Retina (tissue), 1 donor: ENCODE data around the gene NOXO1.
A peak's percentile ranks its signal among the peaks of the same experiment; 100 is the strongest.
"Not testable (repeated sequence)": the region's sequence is repeated elsewhere in the genome, so short reads cannot be mapped to it uniquely, and the experiment has no call there.

ENCODE experiments used
- DNase-seq: peaks from one replicate; pipeline ENCODE4 v3.0.0-alpha.2; 2016

NOXO1 gene

GRCh38 chr16:1940273-1941161 lies 40.8 kb downstream of the NOXO1 start:
- no peak for DNase-seq

GRCh38 chr16:1939833-1940232 lies 41.4 kb downstream of the NOXO1 start:
- not testable (repeated sequence) for DNase-seq

GRCh38 chr16:1938910-1939309 lies 42.4 kb downstream of the NOXO1 start:
- DNase-seq = no peak

- DNase-seq = no peak
These were observed 43.0 kb downstream of the NOXO1 start for GRCh38 chr16:1938316-1938715.

- DNase-seq = no peak
These were observed 44.3 kb downstream of the NOXO1 start for GRCh38 chr16:1936945-1937479.

GRCh38 chr16:1933097-1933661 lies 48.1 kb downstream of the NOXO1 start:
- no peak for DNase-seq

GRCh38 chr16:1932050-1933028 lies 48.9 kb downstream of the NOXO1 start:
- no peak for DNase-seq

GRCh38 chr16:1930338-1930720 lies 50.9 kb downstream of the NOXO1 start:
- DNase-seq = no peak

GRCh38 chr16:1929578-1930337 lies 51.5 kb downstream of the NOXO1 start:
- peak; percentile 95 for DNase-seq

- no peak for DNase-seq
These were observed 52.2 kb downstream of the NOXO1 start for GRCh38 chr16:1929105-1929504.
